Cardiac septum (tissue), 1 donor: Measurements from ENCODE around the gene REXO4. TPM values are rescaled to one million over a fixed set of nuclear protein-coding genes. Genes with fewer than 3 reads are reported as not detected.
"Not testable (repeated sequence)": the region's sequence is repeated elsewhere in the genome, so short reads cannot be mapped to it uniquely, and the experiment has no call there.

Source experiments
- DNase-seq: peaks from one replicate; pipeline ENCODE4 v3.0.0-alpha.2; 2020; ENCODE audit warnings: low spot score
- intact Hi-C: fragments of 100-400 bp; cut with DNase I; formaldehyde crosslinking; loops from one replicate; pipeline ENCODE4 v1.14.0; 2022
- total RNA-seq: library from RNA; stranded (reverse); fragmentation: NEBNext Ultra II Directional; extraction: Animal tissue kit (Norgen Biotek cat#: 25700); gene quantifications from one replicate; pipeline ENCODE4 v1.2.1, GENCODE V29; 2021
- donor health status: DM: no; HTN: no; CAD: no.

Gene REXO4
- total RNA-seq, 1 donor from 2014 or later: 12.2 TPM

DNA sequence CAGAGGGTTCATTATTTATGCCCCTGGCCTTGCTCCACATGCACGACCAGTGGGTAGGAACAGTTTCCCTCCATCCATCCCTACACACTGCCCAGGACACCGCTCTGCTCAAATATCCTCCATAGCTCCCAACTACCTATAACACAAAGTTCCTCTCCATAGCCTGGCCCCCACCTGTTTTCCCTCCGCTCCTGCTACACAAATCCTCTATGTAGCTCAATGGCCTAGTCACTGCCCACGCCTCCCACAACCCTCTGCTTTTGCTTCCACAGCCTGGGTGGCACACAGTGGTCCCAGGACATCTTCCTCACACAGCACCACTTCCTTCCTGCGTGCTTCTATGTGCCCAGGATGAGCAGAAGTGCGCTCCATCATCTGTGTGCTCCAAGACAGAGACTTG lies 20.4 kb downstream of the REXO4 start:
- DNase-seq: no peak
- intact Hi-C loops: no loop called here

DNA sequence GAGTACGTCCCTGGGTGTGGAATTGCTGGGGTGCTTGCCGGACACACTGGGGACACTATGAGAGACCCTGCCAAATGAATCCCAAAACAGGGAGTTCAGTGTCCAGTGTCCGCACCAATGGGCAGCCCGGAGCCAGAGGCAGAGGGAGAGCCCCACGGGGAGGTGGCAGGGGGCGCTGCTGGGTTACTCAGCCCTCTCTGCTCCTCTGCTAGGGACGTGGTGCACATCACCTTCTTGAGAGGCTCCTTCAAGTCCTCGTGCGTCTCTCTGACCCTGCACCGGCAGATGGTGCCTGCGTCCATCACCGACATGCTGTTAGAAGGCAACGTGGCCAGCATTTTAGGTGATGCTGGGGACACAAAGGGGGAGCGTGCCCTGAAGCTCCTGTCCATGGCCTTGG lies 20.9 kb downstream of the REXO4 start:
- no peak for DNase-seq
- intact Hi-C loops: no loop called here

DNA sequence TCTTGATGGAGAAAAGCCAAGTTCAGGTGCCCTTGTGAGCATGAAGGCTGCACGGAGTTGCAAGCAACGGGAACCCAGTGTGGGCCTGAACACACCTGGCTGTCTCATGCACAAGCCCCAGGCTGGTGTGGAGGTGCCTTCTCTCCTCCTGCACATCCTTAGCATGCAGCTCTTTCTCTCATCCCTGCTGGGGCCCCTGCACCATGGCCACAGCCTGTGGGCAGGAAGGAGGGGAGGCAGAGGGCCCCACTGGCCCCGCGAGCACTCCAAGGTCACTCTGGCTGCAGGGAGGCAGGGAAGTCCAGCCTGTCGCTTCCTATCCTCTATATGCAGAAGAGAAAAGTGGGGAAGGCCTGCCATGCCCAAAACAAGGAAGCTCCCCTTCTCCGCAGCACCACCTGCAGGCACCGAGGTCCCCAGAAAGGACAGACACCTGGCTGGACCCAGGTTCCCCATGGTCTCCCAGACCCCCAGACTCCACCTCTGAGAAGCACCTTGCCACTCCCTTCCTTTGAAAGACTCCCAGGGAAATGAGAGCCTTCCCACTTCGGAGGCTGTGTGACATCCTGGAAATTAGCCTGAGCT lies 23.0 kb downstream of the REXO4 start:
- no peak for DNase-seq
- intact Hi-C loops: no loop called here

DNA sequence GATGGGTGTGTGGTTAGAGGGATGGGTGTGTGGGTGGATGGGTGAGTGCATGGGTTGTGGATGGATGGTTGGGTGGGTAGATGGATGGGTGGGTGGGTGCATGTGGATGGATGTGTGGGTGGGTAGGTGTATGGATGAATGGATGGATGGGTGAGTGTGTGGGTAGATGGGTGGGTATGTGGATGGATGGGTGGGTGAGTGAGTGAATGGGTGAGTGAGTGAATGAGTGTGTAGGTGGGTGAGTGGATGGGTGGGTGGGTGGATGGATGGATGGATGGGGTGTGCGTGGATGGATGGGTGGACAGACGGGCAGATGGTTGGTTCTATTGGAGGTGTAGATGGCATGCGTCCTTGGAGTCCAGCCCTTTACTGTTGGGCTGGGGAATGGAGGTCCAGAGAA lies 24.4 kb downstream of the REXO4 start:
- no peak for DNase-seq
- intact Hi-C loops: no loop called here

DNA sequence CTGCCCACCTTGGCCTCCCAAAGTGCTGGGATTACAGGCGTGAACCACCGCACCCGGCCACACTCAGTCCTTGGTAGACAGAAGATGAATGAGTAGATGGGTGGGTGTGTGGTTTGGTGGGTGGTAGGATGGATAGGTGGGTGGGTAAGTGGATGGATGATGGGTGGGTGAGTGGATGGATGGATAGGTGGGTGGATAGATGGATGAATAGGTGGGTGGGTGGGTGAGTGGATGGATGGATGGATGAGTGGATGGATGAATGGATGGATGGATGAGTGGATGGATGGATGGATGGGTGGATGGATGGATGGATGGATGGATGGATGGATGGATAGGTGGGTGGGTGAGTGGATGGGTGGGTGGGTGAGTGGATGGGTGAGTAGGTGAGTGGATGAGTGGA lies 25.5 kb downstream of the REXO4 start:
- intact Hi-C loops, DNase-seq: not testable (repeated sequence)

DNA sequence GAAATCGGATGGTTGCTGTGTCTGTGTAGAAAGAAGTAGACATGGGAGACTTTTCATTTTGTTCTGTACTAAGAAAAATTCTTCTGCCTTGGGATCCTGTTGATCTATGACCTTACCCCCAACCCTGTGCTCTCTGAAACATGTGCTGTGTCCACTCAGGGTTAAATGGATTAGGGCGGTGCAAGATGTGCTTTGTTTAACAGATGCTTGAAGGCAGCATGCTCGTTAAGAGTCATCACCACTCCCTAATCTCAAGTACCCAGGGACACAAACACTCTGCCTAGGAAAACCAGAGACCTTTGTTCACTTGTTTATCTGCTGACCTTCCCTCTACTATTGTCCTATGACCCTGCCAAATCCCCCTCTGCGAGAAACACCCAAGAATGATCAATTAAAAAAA lies 26.4 kb downstream of the REXO4 start:
- intact Hi-C loops: not testable (repeated sequence)

DNA sequence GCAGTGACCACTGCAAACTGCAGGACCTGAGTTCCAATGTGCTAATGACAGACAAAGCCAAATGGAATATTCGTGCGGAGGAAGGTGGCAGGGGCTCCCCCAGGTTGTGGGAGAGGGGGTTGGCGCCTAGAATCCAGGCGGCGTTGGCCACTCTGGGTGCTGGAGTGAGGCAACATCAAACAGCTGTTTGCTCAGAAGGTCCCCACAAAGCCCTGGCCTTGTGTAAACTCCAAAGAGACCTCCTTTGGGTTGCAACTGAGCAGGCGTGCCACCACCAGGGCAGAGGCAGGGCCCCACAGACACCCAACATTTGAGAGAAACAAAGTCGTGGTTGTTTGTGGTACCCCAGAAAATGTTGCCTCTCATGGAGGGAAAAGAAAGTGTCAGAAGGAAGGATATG lies 27.1 kb downstream of the REXO4 start:
- DNase-seq: no peak
- intact Hi-C loops: no loop called here

More for the DNA sequence above, 26.4 kb downstream of the REXO4 start:
- not testable (repeated sequence) for DNase-seq

DNA sequence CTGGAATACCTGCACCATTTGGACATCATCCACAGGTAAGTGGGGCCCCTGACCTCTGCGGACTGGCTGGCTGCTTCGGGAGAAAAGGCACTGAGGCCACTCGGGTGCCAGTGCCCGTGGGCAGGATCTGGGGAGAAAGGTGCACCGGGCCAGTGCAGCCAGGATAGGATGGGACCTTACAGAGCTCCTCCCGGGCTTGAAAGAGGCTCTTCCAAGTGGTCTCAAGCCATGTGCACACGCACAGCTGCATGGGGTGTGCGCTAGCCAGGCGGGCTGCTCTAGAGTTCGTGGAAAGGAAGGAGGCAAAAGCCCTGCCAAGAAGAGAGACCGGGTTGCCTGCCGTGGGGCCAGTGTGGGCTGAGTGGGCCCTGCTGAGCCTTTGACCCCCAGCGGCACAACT lies 28.2 kb downstream of the REXO4 start:
- DNase-seq: no peak
- intact Hi-C loops: no loop called here

DNA sequence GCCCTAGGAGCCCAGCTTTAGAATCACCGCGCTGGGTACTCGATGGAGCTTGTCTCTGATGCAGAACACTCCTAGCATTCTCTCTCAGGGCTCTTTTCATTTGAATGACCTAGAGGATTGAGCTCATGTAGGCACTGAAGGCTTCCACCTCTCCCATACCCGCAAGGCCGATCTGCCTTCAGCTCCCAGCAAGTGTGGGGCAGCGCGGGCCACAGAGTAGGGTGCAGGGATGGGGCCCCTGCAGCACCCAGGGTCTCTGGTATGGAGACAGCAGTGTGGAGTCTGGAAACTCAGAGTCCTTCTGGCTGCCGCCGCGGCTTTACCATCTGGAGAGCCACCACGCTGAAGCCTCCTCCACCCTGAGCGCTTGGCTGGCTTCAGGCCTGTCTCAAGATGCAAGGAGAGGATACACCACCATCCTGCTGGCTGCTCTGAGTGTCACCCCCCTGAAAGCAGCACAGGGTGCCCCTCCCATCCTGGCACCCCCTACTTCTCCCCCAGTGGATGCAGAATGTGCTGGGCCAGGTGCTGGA lies 28.7 kb downstream of the REXO4 start:
- DNase-seq: no peak
- intact Hi-C loops: no loop called here

DNA sequence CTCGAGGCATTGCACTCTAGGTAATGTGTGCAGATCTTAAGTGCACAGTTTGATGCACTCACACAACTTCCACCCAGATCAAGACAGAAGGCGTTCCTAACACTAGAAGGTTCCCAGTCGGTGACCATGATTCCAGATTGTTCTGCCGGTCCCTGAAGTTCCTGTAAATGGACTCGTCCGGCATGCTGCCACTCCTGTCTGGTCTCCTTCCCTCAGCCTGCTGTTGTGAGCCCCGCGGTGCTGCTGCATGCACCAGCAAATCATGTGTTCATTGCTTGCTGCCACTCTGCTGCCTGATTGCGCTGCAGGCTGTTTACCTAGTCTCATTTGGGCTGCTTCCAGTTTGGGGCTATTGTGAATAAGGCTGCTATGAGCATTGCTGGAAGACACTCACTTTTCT lies 30.1 kb downstream of the REXO4 start:
- intact Hi-C loops: no loop called here
- DNase-seq: no peak

DNA sequence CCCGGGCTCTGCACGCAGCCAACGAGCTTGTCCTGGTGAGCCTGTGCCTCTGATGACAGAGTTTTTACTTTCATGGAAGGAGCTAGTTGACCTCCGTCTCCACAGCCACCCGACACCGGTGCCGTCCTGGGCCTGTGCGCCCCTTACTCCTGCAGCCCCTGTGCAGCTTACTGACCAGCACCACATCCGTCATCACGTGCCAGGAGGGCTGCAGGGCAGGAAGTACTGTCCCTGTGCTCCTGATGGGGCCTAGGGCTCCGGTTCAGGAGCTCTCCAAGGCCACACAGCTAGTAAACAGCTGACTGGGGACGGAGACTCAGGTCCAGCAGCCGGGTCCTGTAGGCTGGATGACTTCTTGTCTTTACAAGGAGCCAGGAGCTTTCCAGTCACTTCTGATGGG lies 31.5 kb downstream of the REXO4 start:
- intact Hi-C loops: no loop called here

DNA sequence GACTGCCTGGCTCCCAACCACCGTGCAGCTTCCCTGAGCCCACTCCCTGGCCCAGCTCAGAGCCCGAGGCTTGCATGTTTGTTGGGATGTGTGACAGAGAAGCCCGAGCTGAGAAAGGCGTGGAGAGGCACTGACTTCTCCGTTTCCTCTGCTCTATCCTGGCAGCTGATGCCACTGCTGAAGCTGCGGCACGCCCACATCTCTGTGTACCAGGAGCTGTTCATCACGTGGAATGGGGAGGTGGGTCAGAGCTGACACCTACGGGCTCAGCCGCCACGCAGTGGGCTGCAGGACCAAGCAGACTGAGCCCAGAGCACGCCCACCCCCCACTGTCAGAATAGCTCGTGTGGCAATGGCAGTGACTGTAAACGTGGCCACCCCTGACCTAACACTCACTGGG lies 32.4 kb downstream of the REXO4 start:
- DNase-seq: no peak
- intact Hi-C loops: no loop called here

More for the DNA sequence above, 31.5 kb downstream of the REXO4 start:
- DNase-seq: no peak

DNA sequence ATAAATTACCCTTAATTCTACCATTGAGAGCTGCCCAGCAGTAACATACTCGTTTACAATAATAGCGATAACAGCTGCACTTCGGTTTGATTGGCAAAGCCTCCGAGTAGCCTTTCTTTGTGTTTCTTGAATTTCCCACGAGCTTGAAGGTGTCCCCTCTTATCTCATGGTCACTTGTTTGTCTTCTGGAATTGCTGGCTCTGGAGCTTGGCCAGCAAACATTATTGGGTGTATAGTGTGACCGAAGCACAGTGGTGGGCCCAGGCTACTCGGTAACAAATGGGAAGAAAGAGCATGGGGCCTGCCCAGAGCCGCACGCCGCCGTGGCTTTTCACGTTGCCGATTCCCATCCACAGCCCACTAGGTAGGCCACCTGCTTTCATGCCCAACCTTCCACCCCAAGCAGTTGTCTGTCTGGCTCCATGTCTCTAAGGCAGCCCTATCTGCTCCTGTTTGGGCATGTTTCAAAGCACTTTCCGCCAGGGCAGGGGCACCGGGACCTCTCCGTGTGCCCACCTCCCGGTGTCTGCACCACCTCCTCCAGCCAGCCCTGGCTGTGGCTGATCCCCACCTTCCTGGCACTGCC lies 33.0 kb downstream of the REXO4 start:
- intact Hi-C loops: no loop called here
- DNase-seq: no peak

DNA sequence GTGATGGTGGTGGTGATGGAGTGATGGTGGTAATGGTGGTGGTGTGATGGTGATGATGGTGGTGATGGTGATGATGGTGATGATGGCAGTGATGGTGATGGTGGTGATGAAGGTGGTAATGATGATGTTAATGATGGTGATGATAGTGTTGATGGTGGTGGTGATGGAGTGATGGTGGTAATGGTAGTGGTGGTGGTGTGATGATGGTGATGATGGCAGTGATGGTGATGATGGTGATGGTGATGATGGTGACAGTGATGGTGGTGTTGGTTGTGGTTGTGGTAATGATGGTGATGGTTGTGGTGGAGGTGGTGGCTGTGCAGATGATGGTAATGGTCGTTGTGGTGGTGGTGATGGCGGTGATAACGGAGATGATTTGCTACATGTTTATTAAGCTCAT lies 34.4 kb downstream of the REXO4 start:
- intact Hi-C loops: no loop called here

DNA sequence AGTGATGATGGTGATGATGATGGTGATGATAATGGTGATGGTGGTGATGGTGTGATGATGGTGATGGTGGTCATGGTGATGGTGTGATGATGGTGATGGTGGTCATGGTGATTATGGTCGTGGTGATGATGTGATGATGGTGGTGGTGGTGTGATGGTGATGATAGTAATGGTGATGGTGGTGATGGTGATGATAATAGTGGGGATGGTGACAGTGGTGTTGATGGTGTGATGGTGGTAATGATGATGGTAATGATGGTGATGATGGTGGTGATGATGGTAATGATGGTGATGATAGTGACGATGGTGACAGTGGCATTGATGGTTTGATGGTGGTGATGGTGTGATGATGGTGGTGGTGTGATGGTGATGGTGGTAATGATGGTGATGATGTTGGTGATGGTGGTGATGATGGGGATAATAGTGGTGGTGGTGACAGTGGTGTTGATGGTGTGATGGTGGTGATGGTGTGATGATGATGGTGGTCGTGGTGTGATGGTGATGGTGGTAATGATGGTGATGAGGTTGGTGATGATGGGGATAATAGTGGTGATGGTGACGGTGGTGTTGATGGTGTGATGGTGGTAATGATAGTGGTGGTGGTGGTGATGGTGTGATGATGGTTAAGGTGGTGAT lies 35.2 kb downstream of the REXO4 start:
- DNase-seq: no peak
- intact Hi-C loops: no loop called here

More for the DNA sequence above, 34.4 kb downstream of the REXO4 start:
- DNase-seq: no peak

DNA sequence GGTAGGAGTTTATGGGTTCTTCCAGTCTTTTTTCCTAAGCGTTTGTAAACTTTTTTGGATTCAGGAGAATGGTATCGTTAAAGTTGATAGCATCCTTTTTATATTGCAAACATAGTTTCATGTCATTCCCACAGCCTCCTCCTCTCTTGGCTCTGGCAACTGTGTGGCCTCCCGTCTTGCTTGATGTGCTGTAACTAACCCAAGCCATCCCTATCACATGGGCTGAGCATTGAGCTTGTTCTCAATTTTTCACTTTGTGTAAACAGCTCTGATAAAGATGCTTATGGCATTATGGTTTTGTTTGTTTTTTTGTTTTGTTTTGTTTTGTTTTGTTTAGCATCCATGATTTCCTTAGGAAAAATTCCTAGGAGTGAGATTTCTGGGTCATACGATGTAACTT lies 37.1 kb downstream of the REXO4 start:
- DNase-seq: no peak
- intact Hi-C loops: no loop called here

DNA sequence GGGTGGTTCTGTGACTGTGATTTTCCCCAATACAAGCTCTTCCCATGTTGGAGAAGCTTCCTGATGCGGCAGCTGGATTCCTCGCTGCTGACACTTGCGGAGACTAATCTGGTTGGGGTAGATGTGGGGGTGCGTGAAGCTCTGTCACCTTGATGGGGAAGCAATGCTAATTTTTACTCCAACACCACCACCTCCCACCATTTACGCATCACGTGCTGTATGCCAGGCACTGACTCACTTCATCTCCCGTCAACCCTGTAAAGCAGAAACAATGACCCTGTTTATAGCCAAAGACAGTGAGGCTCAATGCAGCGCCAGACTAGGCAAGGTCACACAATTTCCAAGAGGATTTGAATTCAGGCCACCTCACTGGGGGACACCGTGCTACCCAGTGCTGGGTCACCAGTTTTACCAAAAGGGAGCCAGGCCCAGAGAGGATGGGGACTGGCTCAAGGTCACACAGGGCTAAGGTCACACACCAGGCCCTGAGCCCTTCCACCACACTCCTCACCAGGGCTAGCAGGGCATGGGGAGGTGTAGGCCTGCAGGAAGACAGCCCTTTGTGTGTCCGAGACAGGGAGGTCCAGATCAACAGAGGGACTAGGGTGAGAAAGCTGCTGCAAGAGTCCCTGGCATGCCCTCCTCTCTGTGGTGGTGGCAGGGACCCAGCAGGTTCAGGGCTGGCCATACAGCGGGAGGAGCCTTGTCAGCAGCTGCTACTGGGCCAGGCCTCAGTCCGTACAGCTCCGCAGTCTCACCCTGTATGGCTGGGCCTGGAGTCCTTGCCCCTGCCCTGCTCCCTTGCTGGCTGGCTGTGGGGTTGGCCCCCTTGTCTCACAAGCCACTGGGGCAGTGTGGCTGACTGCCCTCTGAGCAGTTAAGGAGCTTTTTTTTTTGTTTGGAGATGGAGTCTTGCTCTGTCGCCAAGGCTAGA lies 38.4 kb downstream of the REXO4 start:
- intact Hi-C loops: no loop called here
- no peak for DNase-seq

DNA sequence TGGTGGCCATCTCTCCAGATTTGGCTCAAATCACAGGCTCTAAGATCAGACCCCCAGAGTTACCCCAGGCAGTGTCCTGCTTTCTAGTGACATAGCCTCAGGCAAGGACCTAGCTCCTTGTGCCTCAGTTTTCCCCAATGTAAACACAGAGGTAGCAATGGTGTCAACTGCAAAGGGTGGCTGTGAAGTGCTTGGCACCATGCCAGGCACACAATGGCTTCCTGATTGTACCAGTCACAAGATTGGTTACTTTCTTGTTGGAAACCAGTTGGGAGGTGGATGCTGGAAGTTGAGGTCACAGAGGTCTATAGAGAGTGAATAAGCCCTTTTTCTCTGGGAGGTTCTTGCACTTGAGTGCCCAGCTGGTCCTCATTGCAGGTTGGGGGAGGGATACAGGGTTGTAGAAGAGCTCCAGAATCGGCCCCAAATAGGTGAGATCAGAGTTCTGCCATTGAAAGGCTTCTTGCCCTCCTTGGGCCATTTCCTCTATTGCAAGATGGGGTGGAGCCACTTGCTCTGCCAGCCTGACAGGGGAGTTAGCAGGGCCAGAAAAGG lies 39.3 kb downstream of the REXO4 start:
- intact Hi-C loops: no loop called here
- no peak for DNase-seq

DNA sequence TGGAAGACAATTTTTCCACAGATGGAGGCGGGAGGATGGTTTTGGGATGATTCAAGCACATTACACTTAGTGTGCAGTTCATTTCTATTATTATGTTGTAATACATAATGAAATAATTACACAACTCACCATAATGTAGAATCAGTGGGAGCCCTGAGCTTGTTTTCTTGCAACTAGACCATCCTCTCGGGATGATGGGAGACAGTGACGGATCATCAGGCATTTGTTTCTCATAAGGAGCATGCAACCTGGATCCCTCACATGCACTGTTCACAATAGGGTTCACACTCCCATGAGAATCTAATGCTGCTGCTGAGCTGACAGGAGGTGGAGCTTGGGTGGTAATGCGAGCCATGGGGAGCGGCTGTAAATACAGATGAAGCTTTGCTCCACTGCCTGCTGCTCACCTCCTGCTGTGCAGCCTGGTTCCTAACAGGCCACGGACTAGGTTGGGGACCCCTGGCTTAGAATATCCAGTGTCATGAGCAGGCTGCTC lies 40.0 kb downstream of the REXO4 start:
- intact Hi-C loops: no loop called here
- DNase-seq: no peak

DNA sequence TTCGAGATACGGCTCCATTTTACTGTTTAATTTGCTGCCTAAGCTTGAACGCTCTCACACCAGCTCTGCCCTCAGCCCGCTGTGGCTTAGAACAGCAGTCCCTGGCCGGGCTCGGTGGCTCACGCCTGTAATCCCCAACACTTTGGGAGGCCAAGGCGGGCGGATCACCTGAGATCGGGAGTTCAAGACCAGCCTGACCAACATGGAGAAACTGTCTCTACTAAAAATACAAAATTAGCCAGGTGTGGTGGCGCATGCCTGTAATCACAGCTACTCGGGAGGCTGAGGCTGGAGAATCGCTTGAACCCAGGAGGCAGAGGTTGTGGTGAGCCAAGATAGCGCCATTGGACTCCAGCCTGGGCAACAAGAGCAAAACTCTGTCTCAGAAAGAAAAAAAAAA lies 40.5 kb downstream of the REXO4 start:
- intact Hi-C loops: not testable (repeated sequence)

More for the DNA sequence above, 40.5 kb downstream of the REXO4 start:
- not testable (repeated sequence) for DNase-seq
